PC-3 (cell line): Measurements from ENCODE around the gene TF. TPM values are rescaled to one million over a fixed set of nuclear protein-coding genes. Genes with fewer than 3 reads are reported as not detected.

Source experiments
- ATAC-seq: fragments of 200-7000 bp; cut with Tn5 transposase; 2 replicates; pipeline ENCODE4 v1.9.1; 2020; ENCODE audit warnings: mild to moderate bottlenecking, moderate library complexity
- BruUV-seq: library from RNA; stranded (reverse); fragments of 400-500 nt; replicated peaks from 2 replicates; lab custom pipeline; 2021; lab: Mats Ljungman, UMichigan
- CTCF ChIA-PET: fragments of 300-600 bp; sonication (Branson Sonifier 250); formaldehyde crosslinking; loops from one replicate; lab custom pipeline; 2022; ENCODE audit warnings: antibody characterized with exemption; lab: Charles Lee
- POLR2A ChIA-PET: fragments of 300-600 bp; sonication (Branson Sonifier 250); formaldehyde crosslinking; loops from one replicate; lab custom pipeline; 2022; ENCODE audit warnings: antibody characterized with exemption; ENCODE audit not compliant: unreplicated experiment; lab: Charles Lee
- DNase-seq: peaks from one replicate; pipeline ENCODE4 v3.0.0-alpha.2; 2015
- H2AFZ ChIP-seq: fragments of 300-600 bp; sonication (generic); 2 replicates; pipeline ENCODE4 v1.6.0; 2016; ENCODE audit warnings: antibody characterized with exemption, low read length
- H3F3A ChIP-seq: fragments of 300-600 bp; sonication (generic); one replicate; pipeline ENCODE4 v1.6.0; 2017; ENCODE audit warnings: antibody characterized with exemption, low read length, control low read depth, mild to moderate bottlenecking; ENCODE audit not compliant: unreplicated experiment
- H3K27ac ChIP-seq: fragments of 300-600 bp; sonication (generic); 2 replicates; pipeline ENCODE4 v1.5.1; 2016; ENCODE audit warnings: mild to moderate bottlenecking, low read length
- H3K27me3 ChIP-seq: fragments of 300-600 bp; sonication (generic); 2 replicates; pipeline ENCODE4 v1.6.1; 2016; ENCODE audit warnings: low read length, mixed read lengths
- H3K36me3 ChIP-seq: fragments of 300-600 bp; sonication (generic); 2 replicates; pipeline ENCODE4 v1.6.1; 2016; ENCODE audit warnings: low read depth, mixed run types, low read length, mixed read lengths
- H3K4me1 ChIP-seq: fragments of 300-600 bp; sonication (generic); 2 replicates; pipeline ENCODE4 v1.5.1; 2016; ENCODE audit warnings: low read length; ENCODE audit not compliant: insufficient read depth
- H3K4me2 ChIP-seq: fragments of 300-600 bp; sonication (generic); 2 replicates; pipeline ENCODE4 v1.6.0; 2016; ENCODE audit warnings: low read length
- H3K4me3 ChIP-seq: fragments of 300-600 bp; sonication (generic); 2 replicates; pipeline ENCODE4 v1.5.1; 2016; ENCODE audit warnings: mild to moderate bottlenecking, low read length, mixed read lengths
- H3K79me2 ChIP-seq: fragments of 300-600 bp; sonication (generic); 2 replicates; pipeline ENCODE4 v1.6.1; 2017; ENCODE audit warnings: low read length, mixed read lengths
- H3K9ac ChIP-seq: fragments of 300-600 bp; sonication (generic); 2 replicates; pipeline ENCODE4 v1.6.0; 2016; ENCODE audit warnings: mild to moderate bottlenecking, low read length
- H3K9me2 ChIP-seq: fragments of 300-600 bp; sonication (generic); replicated peaks from 2 replicates; pipeline ENCODE4 v1.6.1; 2016; ENCODE audit warnings: mixed run types, low read length, mixed read lengths
- H3K9me3 ChIP-seq: fragments of 300-600 bp; sonication (generic); 2 replicates; pipeline ENCODE4 v1.6.1; 2016; ENCODE audit warnings: low read length, mixed read lengths
- H4K20me1 ChIP-seq: fragments of 300-600 bp; sonication (generic); 2 replicates; pipeline ENCODE4 v1.6.1; 2016; ENCODE audit warnings: low read length, mixed read lengths
- CTCF ChIP-seq: fragments of 300-600 bp; sonication (generic); conservative IDR thresholded peaks from 2 replicates; pipeline ENCODE4 v1.5.1; 2017; ENCODE audit warnings: antibody characterized with exemption, low read depth, mild to moderate bottlenecking, low read length
- EZH2 ChIP-seq: fragments of 300-600 bp; sonication (generic); IDR thresholded peaks from one replicate; pipeline ENCODE4 v1.6.1; 2017; ENCODE audit warnings: antibody characterized with exemption, mild to moderate bottlenecking, low read length; ENCODE audit not compliant: unreplicated experiment
- EZH2phosphoT487 ChIP-seq: fragments of 300-600 bp; sonication (generic); IDR thresholded peaks from 2 replicates; pipeline ENCODE4 v1.6.1; 2018; ENCODE audit warnings: mild to moderate bottlenecking, antibody characterized with exemption, low read length, borderline replicate concordance
- intact Hi-C: fragments of 100-400 bp; cut with micrococcal nuclease; formaldehyde crosslinking; loops from 2 replicates; pipeline ENCODE4 v1.9.0; 2023
- total RNA-seq: library from RNA; depleted of rRNA; stranded (reverse); fragments of >200 nt; gene quantifications from 2 replicates; pipeline ENCODE4 v1.2.3, GENCODE V29; 2014

Gene TF
- total RNA-seq, 1 experiment from 2014 or later: not detected

GRCh38 chr3:133747373-133747772 is 1.2 kb downstream of the TF start:
- H3K27me3 ChIP-seq: no peaks in the 10 kb centered on the region
- no peak overlapping the region for H3K27ac ChIP-seq
- H3K4me2 ChIP-seq: no peak overlapping the region
- CTCF ChIA-PET: no interaction called here
- POLR2A ChIA-PET: no interaction called here
- H3K9ac ChIP-seq: no peak overlapping the region
- H3K9me2 ChIP-seq: no peaks in the 10 kb centered on the region
- H3K4me3 ChIP-seq: no peak overlapping the region
- no peak for TF ChIP-seq EZH2
- TF ChIP-seq CTCF: no peak
- no peak for TF ChIP-seq EZH2phosphoT487
- no TSS peak for BruUV-seq
- H3K4me1 ChIP-seq: peaks cover 12% of the 10 kb centered on the region
- ATAC-seq (no peak), DNase-seq (no peak)
- intact Hi-C loops: no loop called here
- no peak overlapping the region for H2AFZ ChIP-seq
- no peaks in the 10 kb centered on the region for H4K20me1 ChIP-seq
- H3K36me3 ChIP-seq: no peaks in the 10 kb centered on the region
- no peaks in the 10 kb centered on the region for H3K79me2 ChIP-seq
- H3F3A ChIP-seq: no peaks in the 10 kb centered on the region
- H3K9me3 ChIP-seq: no peaks in the 10 kb centered on the region

- intact Hi-C loops: no loop called here
- ChIA-PET POLR2A (no interaction called here), CTCF (no interaction called here)
- no peak overlapping the region for H3K27ac ChIP-seq
- no peaks in the 10 kb centered on the region for H3K9me2 ChIP-seq
- no peaks in the 10 kb centered on the region for H4K20me1 ChIP-seq
- DNase-seq (no peak), ATAC-seq (no peak)
- peaks cover 5% of the 10 kb centered on the region for H3K4me1 ChIP-seq
- H2AFZ ChIP-seq: no peak overlapping the region
- no peak overlapping the region for H3K4me2 ChIP-seq
- no peaks in the 10 kb centered on the region for H3K79me2 ChIP-seq
- H3F3A ChIP-seq: no peaks in the 10 kb centered on the region
- no peak for TF ChIP-seq EZH2
- TF ChIP-seq EZH2phosphoT487: no peak
- TF ChIP-seq CTCF: no peak
- no peaks in the 10 kb centered on the region for H3K27me3 ChIP-seq
- H3K36me3 ChIP-seq: no peaks in the 10 kb centered on the region
- no peaks in the 10 kb centered on the region for H3K9me3 ChIP-seq
- H3K4me3 ChIP-seq: no peak overlapping the region
- H3K9ac ChIP-seq: no peak overlapping the region
- BruUV-seq: no TSS peak
These were observed 1.9 kb downstream of the TF start for GRCh38 chr3:133747907-133748639.
